Measurements from ENCODE around the gene BTNL2. TPM values are rescaled to one million over a fixed set of nuclear protein-coding genes. Genes with fewer than 3 reads are reported as not detected.

Gene BTNL2
- total and polyA plus RNA-seq, 12 donors = 0.31 TPM; not detected in 11

DNA sequence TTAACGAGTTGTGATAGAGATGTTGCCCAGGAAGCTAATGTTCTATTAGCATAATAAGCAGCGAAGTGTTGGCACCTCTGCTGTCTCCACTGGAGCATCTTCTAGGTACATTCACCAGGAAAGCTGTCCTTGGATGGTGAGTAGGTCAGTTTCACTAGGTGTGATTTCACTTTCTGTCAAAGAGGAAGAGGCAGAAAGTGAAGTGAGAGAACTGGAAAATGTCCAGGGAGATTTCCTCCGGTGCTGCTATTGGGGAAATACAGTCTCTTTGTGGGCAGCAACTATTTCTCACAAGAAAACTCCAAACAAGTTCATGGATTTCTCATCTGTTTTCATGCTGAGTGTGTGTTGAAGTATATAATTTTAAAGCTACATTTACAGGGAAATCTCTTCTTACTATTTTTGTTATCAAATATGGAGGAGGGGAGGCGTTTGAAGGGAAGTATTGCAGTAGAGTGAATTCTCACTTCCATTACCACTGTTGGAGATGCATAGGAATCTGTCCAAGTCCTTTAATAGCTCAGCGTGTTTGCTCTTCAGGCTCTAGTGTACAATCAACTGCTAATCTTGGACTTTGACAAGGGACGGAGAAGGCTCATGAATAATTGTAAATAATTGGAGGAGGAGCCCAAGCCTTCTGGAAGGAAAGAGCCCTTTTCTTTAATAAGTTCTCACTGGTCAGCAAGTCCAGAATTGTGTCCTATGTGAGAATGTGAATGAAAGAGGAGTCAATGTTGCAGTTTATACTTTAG, 19.2 kb downstream of the BTNL2 start:
- TF ChIP-seq CTCF (IDR thresholded peaks at IDR 0.05) (no peak), POLR2A (IDR thresholded peaks at IDR 0.05) (no peak)
- no peak for DNase-seq
- no peaks in the 10 kb centered on the region for H3K9me3 ChIP-seq (replicated peaks in 1 of 3)
- H3K27me3 ChIP-seq = no peaks in the 10 kb centered on the region
- WGBS, 4 donors = 58 to 67% (median 65%) methylated on average over 6 of the region's 6 CpGs
- no peaks in the 10 kb centered on the region for H3K36me3 ChIP-seq (replicated peaks in 1 of 2)
- intact Hi-C loops (cut with DNase I) = no loop called here
- no peak overlapping the region for H3K27ac ChIP-seq
- H3K4me3 ChIP-seq = no peak overlapping the region
- no peaks in the 10 kb centered on the region for H3K4me1 ChIP-seq (replicated peaks in 1 of 2)

DNA sequence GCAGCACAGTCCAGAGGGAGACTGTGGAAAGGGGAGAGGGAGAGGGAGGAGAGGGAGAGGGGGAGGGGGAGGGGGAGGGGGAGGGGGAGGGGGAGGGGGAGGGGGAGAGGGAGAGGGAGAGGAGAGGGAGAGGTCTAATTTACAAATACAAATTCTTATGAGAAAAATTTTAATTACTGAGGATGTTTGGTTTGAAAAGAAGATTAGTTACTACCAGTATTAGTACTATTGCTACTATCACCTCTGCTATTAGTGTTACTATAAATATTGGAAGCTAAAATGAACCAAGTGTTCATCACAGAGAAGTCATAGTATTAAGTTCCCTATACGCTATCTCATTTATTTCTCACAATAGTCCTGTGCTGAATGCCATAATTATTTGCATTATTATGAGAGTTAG, 20.9 kb downstream of the BTNL2 start:
- DNase-seq = no peak
- no peaks in the 10 kb centered on the region for H3K36me3 ChIP-seq (replicated peaks in 1 of 2)
- H3K27me3 ChIP-seq = no peaks in the 10 kb centered on the region
- WGBS, 4 donors = 74 to 100% (median 94%) methylated on average over 1 of the region's 1 CpG
- H3K9me3 ChIP-seq (replicated peaks in 1 of 3) = no peaks in the 10 kb centered on the region
- H3K27ac ChIP-seq = no peak overlapping the region
- TF ChIP-seq POLR2A (IDR thresholded peaks at IDR 0.05) (no peak), CTCF (IDR thresholded peaks at IDR 0.05) (no peak)
- intact Hi-C loops (cut with DNase I) = no loop called here
- H3K4me1 ChIP-seq (replicated peaks in 1 of 2) = no peaks in the 10 kb centered on the region
- H3K4me3 ChIP-seq = no peak overlapping the region

DNA sequence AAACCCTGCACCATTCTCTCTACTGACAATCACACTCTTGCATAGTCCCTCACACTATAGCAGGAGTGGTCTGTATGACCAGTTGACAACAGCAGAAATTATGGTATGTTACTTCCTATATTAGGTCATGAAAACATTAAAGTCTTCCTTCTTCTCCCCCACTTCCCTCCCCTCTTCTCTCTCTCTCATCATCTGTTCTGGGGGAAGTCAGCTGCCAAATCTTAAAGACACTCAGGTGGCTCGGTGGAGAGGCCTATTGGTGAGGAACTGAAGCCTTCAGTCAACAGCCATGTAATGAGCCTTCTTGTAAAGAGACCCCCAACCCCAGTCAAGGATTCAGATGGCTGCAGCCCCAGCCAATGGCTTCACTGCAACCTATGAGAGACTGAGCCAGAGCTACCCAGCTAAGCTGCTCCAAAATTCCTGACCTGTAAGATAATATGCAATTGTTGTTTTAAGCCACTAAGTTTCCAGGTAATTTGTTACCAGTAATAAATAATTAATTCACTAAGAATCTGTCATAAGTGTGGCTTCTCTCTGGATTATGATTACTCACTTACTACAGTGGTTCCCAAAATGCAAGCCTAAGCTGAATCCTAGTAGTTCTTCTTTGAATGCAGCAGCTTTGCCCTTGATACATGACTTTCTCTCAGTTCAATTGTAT, 24.1 kb downstream of the BTNL2 start:
- H3K36me3 ChIP-seq (replicated peaks in 1 of 2) = no peaks in the 10 kb centered on the region
- TF ChIP-seq POLR2A (IDR thresholded peaks at IDR 0.05) (no peak), CTCF (IDR thresholded peaks at IDR 0.05) (no peak)
- H3K4me1 ChIP-seq (replicated peaks in 1 of 2) = no peaks in the 10 kb centered on the region
- H3K4me3 ChIP-seq = no peak overlapping the region
- H3K9me3 ChIP-seq (replicated peaks in 1 of 3) = no peaks in the 10 kb centered on the region
- no peak for DNase-seq
- WGBS, 4 donors = 26 to 68% (median 57%) methylated on average over 1 of the region's 1 CpG
- no peak overlapping the region for H3K27ac ChIP-seq
- H3K27me3 ChIP-seq = no peaks in the 10 kb centered on the region
- intact Hi-C loops (cut with DNase I) = no loop called here

DNA sequence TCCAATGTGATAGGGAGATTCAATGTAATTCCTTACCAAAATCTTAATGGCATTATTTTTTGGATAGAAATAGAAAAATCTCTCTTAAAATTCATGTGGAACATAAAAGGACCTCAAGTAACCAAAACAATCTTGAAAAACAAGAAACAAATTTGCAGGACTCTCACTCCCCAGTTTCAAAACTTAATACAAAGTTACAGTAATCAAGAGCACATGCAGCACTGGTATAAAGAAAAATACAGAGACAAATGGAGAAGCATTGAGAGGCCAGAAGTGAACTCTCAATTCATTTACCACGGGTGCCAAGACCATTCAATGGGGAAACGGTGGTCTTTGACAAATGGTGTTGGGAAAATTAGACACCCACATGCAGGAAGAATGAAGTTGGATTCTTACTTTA, 27.4 kb downstream of the BTNL2 start:
- Histone ChIP-seq H3K9me3 (replicated peaks in 1 of 3) (no peaks in the 10 kb centered on the region), H3K27ac (no peak overlapping the region), H3K27me3 (no peaks in the 10 kb centered on the region), H3K36me3 (replicated peaks in 1 of 2) (no peaks in the 10 kb centered on the region), H3K4me3 (no peak overlapping the region), H3K4me1 (replicated peaks in 1 of 2) (no peaks in the 10 kb centered on the region)
- TF ChIP-seq POLR2A (IDR thresholded peaks at IDR 0.05) = no peak
- TF ChIP-seq CTCF (IDR thresholded peaks at IDR 0.05) = no peak
- 55 to 68% (median 57%) methylated on average over 2 of the region's 2 CpGs for WGBS, 4 donors
- no peak for DNase-seq
- intact Hi-C loops (cut with DNase I) = no loop called here
